Omental fat pad (tissue), 4 donors: ENCODE data around the gene GJE1. TPM values are rescaled to one million over a fixed set of nuclear protein-coding genes. Genes with fewer than 3 reads are reported as not detected.
"Not testable (repeated sequence)": the region's sequence is repeated elsewhere in the genome, so short reads cannot be mapped to it uniquely, and the experiment has no call there.

ENCODE experiments used
- ATAC-seq: fragments of 150-250 bp; one replicate; pipeline ENCODE4 v1.9.1; 2016; ENCODE audit warnings: mild to moderate bottlenecking, moderate library complexity; ENCODE audit not compliant: low FRiP score
- DNase-seq: peaks from one replicate; pipeline ENCODE4 v3.0.0-alpha.2; 2019; ENCODE audit warnings: low spot score
- total RNA-seq, 4 donors: library from RNA; depleted of rRNA; stranded (reverse); fragments of >200 nt; gene quantifications; one replicate each; pipeline ENCODE4 v1.1.0, GENCODE V29; 2016
- TF ChIP-seq, protein P1 (sequence below), 3 donors: fragments of 450-650 bp; IDR thresholded peaks; one replicate each; pipeline ENCODE4 v1.5.1; 2016 to 2017; ENCODE audit warnings: antibody characterized with exemption in 3 of 3, mild to moderate bottlenecking in 3 of 3, moderate library complexity in 2 of 3

The GJE1 gene, protein sequence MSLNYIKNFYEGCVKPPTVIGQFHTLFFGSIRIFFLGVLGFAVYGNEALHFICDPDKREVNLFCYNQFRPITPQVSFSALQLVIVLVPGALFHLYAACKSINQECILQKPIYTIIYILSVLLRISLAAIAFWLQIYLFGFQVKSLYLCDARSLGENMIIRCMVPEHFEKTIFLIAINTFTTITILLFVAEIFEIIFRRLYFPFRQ
- not detected for total RNA-seq

DNA sequence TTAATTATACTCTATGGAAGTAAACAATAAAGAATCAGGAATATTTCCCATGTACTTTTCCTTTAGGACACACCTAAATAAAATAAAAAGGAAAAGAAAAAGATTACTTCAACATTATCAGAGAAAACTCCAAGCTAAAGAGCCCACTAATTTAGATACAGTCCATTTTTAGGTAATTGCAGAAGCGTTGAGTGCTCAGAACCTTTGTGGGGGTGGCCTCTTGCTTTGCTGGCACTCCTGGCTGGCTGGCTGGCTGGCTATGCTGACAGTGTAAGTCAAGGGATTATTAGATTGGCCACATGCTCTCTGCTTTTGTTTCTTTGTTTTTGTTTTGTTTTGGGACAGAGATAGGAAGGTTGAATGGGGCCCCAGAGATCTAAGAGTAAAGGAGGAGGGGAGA is at the start of gene GJE1:
GJE1 (plus strand) TSS at position 301 of the 400 bp plus-strand sequence. CDS start 234 bp downstream, outside the sequence.
- no peak for ATAC-seq
- DNase-seq, result no peak
- TF ChIP-seq, protein P1, sequence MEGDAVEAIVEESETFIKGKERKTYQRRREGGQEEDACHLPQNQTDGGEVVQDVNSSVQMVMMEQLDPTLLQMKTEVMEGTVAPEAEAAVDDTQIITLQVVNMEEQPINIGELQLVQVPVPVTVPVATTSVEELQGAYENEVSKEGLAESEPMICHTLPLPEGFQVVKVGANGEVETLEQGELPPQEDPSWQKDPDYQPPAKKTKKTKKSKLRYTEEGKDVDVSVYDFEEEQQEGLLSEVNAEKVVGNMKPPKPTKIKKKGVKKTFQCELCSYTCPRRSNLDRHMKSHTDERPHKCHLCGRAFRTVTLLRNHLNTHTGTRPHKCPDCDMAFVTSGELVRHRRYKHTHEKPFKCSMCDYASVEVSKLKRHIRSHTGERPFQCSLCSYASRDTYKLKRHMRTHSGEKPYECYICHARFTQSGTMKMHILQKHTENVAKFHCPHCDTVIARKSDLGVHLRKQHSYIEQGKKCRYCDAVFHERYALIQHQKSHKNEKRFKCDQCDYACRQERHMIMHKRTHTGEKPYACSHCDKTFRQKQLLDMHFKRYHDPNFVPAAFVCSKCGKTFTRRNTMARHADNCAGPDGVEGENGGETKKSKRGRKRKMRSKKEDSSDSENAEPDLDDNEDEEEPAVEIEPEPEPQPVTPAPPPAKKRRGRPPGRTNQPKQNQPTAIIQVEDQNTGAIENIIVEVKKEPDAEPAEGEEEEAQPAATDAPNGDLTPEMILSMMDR (IDR thresholded peaks at IDR 0.05), result no peak

DNA sequence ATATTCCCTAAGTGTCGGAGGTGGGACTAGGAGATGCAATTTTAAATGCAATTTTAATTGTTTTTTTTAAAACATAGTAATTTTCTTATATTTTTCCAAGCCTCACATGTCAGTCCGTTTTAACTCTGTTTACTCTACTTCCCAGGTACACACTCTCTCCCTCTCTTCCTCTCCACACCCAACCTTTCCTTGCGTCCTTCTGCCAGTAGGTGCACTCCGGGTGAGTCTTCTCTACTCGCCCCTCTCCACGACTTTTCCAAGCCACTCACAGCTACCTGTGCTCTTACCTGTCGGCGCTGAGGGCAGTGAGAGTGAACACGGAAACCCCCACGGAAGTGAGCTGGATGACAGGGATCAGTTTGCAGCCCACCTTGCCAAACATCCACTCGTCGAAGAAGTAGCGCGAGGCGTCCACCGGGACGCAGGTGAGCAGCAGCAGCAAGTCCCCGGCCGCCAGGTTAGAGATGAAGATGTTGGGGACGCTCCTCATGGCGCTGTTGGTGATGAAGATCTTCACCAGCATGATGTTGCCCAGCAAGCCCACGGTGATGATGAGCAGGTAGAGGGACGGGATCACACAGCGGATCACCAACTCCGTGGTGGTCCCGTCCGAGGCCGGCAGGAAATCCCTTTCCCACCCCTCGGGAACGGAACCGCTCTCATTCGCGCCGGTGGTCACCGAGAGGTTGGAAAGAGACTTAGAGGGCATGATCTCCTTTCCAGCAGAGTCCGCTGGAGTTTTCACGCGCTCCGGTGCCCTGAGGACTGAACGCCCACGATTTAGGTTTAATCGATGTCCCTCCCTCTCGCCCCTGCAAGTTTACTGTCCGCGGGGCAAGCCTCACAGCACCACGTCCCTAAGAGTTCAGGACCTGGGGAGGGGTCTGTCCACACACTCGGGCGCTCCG is 44.5 kb upstream of the GJE1 start:
- TF ChIP-seq, protein P1 (IDR thresholded peaks at IDR 0.05), result no peak
- DNase-seq (no peak), ATAC-seq (no peak)

DNA sequence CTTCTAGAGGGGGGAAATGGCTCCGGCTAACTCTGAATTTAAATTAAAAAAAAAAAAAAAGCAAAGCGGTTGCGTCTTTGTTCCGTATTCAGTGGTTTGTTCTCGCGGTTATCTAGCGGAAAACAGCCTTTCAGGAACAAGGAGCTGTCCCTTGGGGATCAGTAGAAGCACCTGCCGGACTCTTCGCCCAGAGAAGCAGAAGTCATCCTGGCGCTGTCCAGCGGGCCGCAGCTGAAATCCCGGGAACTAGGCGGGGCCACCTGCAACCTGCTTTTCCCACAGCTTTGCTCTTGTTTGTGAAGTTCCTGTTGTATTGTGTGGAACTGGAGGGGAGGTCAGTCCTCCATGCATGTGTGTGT is 43.9 kb upstream of the GJE1 start:
- DNase-seq (no peak), ATAC-seq (no peak)
- TF ChIP-seq, protein P1 (IDR thresholded peaks at IDR 0.05), result no peak

DNA sequence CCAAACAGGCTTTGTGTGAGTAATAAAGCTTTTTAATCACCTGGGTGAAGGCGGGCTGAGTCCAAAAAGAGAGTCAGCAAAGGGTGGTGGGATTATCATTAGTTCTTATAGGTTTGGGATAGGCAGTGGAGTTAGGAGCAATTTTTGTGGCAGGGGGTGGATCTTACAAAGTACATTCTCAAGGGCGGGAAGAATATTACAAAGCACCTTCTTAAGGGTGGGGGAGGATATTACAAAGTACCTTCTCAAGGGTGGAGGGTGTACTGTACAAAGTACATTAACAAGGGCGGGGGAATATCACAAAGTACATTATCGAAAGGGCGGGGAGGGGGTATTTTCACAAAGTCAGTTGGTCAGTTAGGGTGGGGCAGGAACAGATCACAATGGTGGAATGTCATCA is 27.9 kb upstream of the GJE1 start:
- not testable (repeated sequence) for DNase-seq, ATAC-seq

DNA sequence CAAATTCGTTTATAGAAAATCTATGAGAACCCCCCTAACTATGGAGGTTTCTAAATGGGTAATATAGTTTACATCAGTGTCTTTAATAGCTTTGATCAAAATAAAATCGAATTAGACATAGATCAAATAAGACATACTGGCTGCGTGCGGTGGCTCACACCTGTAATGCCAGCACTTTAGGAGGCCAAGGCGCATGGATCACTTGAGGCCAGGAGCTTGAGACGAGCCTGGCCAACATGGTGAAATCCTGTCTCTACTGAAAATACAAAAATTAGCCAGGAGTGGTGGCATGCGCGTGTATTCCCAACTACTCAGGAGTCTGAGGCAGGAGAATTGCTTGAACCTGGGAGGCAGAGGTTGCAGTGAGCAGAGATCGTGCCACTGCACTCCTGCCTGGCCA is 21.9 kb upstream of the GJE1 start:
- DNase-seq, ATAC-seq: not testable (repeated sequence)

DNA sequence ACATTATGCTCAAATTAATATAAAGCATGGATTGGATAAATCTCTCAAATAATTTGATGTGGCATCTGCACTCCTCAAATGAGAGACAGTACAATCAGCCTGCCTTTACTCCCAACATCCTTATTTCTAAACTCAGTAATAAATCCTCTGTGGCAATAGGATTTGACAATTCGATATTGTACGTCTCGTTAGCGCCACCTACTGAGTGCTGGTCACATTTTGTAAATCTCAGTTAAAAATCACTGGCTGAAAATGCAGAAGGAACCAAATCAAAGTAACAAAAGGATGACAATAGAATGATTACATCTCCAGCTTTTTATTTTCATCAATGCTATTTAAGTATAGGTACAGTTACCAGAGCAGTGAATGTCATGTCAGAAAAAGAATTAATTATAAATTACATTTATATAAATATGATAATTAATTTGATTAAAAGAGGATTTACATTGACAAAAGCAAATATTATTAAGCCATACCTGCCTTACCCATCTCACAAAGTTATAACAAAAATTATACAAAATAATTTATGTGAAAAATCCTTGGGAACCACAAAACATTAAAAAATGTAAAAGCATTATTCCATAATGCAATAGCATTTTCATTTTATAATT is 20.2 kb upstream of the GJE1 start:
- TF ChIP-seq, protein P1 (IDR thresholded peaks at IDR 0.05), result peak in 1 of 3 donors; percentile 23
- peak; percentile 71 for DNase-seq
- ATAC-seq, result no peak

DNA sequence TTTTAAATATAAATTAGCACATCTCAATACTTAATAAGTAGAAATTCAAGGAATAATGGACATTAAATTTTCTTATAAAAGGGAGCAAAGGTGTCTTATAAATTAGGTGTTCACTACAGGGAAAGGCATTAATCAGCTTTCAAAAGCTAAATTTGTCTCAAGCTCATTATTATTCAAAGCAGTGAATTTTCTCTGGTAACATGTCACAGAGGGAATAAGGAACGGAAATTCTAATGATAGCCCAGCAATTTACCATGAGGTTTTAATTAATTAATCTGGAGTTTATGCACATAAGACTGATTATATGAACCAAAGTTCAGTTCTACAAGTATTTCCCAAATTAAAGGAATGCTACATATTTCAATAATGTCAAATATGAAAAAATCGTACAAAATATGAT is 15.4 kb upstream of the GJE1 start:
- TF ChIP-seq, protein P1 (IDR thresholded peaks at IDR 0.05), result no peak
- ATAC-seq (no peak), DNase-seq (no peak)
